ENCODE results near the gene PEX10.

PEX10 gene

DNA sequence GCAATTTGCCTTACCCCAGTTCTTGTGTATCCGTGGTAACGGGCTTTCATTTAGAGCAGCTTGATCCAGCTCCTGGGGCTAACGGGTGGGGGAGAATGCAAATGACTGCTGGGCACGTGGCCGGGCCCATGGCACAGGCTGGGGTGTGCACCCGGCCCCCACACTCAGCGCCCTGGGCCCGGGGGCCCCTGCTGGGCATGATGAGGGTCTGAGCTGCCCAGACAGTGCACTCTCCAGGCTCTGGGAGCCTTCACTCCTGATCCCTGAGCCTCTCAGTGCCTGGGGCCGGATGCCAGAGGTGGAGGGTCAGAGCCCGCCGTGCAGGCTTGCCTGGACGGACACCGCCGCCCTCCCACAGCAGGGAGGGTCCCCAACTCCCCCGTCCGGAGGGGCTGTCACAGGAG lies 20.1 kb upstream of the PEX10 start:
- DNase-seq (ENCODE audit: low read depth) = no peak
- TF ChIP-seq, protein P1, sequence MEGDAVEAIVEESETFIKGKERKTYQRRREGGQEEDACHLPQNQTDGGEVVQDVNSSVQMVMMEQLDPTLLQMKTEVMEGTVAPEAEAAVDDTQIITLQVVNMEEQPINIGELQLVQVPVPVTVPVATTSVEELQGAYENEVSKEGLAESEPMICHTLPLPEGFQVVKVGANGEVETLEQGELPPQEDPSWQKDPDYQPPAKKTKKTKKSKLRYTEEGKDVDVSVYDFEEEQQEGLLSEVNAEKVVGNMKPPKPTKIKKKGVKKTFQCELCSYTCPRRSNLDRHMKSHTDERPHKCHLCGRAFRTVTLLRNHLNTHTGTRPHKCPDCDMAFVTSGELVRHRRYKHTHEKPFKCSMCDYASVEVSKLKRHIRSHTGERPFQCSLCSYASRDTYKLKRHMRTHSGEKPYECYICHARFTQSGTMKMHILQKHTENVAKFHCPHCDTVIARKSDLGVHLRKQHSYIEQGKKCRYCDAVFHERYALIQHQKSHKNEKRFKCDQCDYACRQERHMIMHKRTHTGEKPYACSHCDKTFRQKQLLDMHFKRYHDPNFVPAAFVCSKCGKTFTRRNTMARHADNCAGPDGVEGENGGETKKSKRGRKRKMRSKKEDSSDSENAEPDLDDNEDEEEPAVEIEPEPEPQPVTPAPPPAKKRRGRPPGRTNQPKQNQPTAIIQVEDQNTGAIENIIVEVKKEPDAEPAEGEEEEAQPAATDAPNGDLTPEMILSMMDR (IDR thresholded peaks at IDR 0.05; ENCODE audit: control insufficient read depth, extremely low read depth, insufficient read depth) = no peak
- no peak overlapping the region for H3K4me3 ChIP-seq (ENCODE audit: low read depth, low read length)

DNA sequence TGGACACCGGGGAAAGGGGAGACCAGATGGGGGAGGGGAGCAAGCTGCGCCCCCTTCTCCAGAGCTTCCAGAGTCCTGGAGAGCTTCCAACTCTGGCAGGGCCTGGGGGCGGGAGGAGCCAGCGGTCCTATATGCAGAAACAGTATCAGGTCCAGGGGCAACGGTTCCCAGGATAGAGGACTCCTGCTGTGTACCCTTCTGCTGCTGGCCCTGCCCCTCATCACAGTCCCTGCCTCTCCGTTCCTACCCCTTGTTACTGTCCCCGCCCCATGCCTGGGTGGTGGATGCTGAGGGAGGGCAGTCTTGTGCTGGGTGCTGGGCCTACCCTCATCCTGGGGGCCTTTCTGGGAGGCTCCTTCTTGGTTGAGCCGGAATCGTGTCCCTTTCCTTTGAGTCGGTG lies 19.2 kb upstream of the PEX10 start:
- H3K4me3 ChIP-seq (ENCODE audit: low read depth, low read length) = no peak overlapping the region
- no peak for DNase-seq (ENCODE audit: low read depth)
- TF ChIP-seq, protein P1 (IDR thresholded peaks at IDR 0.05; ENCODE audit: control insufficient read depth, extremely low read depth, insufficient read depth) = no peak

DNA sequence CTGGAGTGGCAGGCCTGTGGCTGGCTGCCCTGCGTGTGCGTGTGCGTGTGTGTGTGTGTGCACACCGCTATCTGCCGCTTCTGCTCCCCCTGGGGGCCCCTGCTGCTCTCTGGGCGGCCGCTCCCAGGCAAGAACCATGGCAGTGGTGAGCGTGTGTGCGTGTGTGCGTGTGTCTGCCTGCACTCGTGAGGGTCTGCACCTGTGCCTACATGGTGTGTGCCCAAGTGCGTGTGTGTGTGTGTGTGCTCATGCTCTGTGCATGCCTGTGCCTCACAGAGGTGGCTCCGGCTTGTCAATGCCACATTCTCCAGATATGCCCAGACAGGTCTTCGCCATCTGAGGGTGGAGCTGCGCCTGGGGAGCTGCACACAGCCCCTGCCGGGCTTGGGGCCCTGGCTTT lies 18.7 kb upstream of the PEX10 start:
- no peak for DNase-seq (ENCODE audit: low read depth)
- no peak overlapping the region for H3K4me3 ChIP-seq (ENCODE audit: low read depth, low read length)
- TF ChIP-seq, protein P1 (IDR thresholded peaks at IDR 0.05; ENCODE audit: control insufficient read depth, extremely low read depth, insufficient read depth) = no peak

DNA sequence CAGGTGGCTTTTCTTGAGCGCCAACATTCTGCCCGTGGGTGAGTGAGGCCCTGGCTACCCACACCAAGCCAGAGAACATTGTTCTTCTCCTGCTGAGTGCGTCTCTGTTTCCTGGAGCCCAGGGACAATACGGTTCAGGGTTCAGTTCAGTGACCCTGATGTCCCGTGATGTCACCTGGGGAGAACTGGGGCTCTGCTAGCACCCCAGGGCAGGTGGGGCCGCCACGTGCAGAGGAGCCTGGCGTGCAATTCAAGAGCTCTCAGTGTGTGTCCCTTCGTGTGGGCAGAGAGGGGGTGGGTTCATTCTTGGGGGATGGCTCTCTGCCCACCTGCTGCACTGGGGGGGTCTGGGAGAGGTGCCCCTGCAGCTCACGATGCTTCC lies 18.2 kb upstream of the PEX10 start:
- TF ChIP-seq, protein P1 (IDR thresholded peaks at IDR 0.05; ENCODE audit: control insufficient read depth, extremely low read depth, insufficient read depth) = no peak
- no peak for DNase-seq (ENCODE audit: low read depth)
- H3K4me3 ChIP-seq (ENCODE audit: low read depth, low read length) = no peak overlapping the region

DNA sequence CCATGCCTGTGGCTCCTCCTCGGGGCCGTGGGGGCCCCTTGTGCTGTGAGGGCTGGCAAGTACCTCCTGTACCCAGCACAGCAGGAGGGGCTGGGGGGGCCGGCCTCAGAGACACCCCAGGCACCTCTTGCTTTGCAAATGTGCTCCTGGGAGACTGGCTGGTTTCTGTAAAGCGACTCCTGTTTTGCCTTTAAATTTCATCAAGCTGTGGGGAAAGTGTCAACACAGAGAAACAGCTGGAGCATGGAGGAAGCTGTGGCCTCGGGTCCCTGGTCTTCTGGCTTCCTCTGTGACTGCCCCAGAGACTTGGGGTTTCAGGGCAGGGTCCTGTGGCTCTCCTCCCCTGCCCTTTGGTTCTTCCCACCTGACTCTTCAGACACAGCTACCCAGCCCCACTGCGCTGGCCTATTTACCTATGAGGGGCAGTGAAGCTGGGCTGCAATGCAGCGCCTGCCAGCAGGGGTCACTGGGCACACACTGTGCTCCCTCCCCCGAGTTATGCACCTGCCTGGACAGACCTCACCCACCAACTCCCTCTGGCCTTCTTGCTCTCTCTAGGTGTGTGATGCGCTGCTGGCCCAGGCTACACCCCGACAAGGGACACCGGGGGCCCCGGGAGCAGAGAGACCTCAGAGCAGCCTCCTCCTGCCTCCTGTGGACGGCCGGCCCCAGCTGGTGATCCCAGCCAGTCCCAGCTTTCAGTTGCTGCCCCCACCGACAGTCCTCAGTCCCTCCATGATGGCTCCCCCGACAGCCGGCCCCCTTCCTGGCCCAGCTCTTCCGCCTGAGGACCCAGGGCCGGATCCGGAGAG lies 17.6 kb upstream of the PEX10 start:
- H3K4me3 ChIP-seq (ENCODE audit: low read depth, low read length) = no peak overlapping the region
- TF ChIP-seq, protein P1 (IDR thresholded peaks at IDR 0.05; ENCODE audit: control insufficient read depth, extremely low read depth, insufficient read depth) = no peak
- DNase-seq (ENCODE audit: low read depth) = no peak

DNA sequence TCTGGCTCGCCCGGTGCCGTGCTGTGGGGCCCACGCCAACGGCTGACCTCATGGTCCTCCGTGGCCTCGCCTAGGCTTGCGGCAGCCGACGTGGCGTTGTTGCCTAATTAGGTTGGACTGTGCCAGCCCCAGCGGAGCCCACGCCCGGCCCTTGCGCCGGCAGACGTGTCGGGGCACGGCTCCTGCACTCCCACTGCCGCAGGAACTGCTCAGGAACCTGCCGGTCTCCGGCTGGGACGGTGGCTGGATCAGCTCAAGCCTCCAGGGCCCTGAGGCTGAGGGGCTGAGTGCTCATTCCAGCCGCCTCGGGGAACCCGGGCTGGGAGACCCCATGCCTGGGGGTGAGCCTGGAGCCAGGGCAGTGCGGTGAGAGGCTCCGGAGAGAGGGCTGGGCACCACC lies 16.1 kb upstream of the PEX10 start:
- H3K4me3 ChIP-seq (ENCODE audit: low read depth, low read length) = no peak overlapping the region
- no peak for DNase-seq (ENCODE audit: low read depth)
- TF ChIP-seq, protein P1 (IDR thresholded peaks at IDR 0.05; ENCODE audit: control insufficient read depth, extremely low read depth, insufficient read depth) = no peak

DNA sequence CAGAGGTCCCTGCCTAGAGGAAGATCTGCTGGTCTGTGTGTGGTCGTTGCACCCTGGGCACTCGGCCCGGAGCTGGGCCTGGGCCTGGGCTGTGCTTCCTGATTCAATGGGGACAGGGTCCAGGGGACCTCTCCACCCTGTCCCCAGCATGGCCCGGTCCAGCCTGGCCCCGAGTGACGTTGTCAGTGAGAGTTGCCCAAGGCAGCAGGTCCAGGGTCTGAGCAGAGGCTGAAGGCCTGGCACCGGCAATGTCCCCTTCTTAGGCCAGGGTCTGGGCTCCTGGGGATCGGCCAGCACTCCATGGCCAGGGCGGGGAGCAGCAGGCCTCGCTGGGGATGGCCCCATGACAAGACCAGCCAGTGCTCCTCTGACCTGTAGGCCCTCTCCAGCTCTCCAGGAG lies 15.6 kb upstream of the PEX10 start:
- DNase-seq (ENCODE audit: low read depth) = no peak
- H3K4me3 ChIP-seq (ENCODE audit: low read depth, low read length) = no peak overlapping the region
- TF ChIP-seq, protein P1 (IDR thresholded peaks at IDR 0.05; ENCODE audit: control insufficient read depth, extremely low read depth, insufficient read depth) = no peak
